DOHH2 (cell line): Measurements from ENCODE around the gene ADAMTS9.

Source experiments
- EZH2phosphoT487 ChIP-seq: fragments of 200-600 bp; sonication (generic); IDR thresholded peaks from 2 replicates; pipeline ENCODE4 v1.6.1; 2017; ENCODE audit warnings: borderline replicate concordance, mild to moderate bottlenecking, antibody characterized with exemption, low read length, moderate library complexity, mixed read lengths
- TF ChIP-seq, protein P1 (sequence below): fragments of 200-600 bp; sonication (generic); IDR thresholded peaks from one replicate; pipeline ENCODE4 v1.5.1; 2014; ENCODE audit warnings: antibody characterized with exemption, mild to moderate bottlenecking, low read depth, low read length; ENCODE audit not compliant: poor library complexity, severe bottlenecking

DNA sequence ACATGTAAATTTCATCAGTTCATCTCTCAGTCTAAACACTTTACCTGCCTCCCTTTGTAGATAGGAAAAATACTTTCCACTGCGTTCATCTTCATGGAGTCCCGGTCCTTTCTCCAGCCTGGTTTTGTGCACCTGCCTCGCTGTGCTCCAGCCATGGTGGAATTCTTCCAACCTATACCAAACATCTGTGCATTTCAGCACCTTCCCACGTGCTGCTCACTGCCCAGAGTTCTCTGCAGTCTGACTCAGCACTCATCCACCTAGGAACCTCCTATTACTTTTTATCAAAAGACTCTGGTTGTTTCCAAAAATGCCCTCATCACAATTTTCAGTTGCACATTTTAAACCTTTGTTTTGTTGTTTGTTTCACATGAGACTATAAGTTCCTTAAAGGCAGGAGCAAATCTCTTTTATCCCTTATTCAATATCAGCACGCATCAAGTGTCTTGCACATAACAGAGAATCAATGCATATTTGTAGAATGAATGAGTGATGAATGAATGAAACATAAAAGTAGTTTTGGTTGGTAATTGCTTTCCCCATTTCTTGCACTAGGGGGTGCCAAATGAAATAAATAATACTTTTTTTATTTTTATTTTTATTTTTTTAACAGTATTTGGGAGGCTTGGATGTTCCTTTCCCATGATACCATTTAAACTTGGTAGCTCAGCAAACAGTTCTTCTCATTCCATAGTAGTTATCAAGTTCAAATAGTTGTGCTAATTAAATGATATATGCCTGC is 30.2 kb upstream of the ADAMTS9 start:
- TF ChIP-seq, protein P1, sequence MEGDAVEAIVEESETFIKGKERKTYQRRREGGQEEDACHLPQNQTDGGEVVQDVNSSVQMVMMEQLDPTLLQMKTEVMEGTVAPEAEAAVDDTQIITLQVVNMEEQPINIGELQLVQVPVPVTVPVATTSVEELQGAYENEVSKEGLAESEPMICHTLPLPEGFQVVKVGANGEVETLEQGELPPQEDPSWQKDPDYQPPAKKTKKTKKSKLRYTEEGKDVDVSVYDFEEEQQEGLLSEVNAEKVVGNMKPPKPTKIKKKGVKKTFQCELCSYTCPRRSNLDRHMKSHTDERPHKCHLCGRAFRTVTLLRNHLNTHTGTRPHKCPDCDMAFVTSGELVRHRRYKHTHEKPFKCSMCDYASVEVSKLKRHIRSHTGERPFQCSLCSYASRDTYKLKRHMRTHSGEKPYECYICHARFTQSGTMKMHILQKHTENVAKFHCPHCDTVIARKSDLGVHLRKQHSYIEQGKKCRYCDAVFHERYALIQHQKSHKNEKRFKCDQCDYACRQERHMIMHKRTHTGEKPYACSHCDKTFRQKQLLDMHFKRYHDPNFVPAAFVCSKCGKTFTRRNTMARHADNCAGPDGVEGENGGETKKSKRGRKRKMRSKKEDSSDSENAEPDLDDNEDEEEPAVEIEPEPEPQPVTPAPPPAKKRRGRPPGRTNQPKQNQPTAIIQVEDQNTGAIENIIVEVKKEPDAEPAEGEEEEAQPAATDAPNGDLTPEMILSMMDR: peak; percentile 28
- TF ChIP-seq EZH2phosphoT487: no peak
